ENCODE results near the gene WSCD2. TPM values are rescaled to one million over a fixed set of nuclear protein-coding genes. Genes with fewer than 3 reads are reported as not detected.

The WSCD2 gene
- total and polyA plus RNA-seq, 3 donors from 2014 or later = 0.50 to 1.7 (median 0.94) TPM

DNA sequence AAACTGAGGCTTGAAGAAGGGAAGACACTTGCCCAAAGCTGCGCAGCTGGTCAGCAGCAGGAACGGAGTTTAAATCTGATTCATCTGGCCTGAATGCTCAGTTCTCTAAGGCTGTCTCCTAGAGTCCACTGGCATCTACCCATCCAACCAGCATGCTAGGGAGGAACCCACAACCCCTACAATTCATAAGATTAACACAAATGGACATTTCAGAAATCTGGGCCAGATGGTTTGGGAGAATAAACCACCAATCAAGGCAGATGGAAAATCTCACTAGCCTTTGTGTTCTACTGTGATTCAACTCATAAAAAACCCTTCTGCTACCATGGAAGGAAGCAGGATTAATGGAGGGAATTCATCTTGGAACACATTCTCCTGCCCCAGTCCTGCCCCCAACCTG, 67.8 kb downstream of the WSCD2 start:
- TF ChIP-seq POLR2A (IDR thresholded peaks at IDR 0.05) = no peak
- TF ChIP-seq, protein P1, sequence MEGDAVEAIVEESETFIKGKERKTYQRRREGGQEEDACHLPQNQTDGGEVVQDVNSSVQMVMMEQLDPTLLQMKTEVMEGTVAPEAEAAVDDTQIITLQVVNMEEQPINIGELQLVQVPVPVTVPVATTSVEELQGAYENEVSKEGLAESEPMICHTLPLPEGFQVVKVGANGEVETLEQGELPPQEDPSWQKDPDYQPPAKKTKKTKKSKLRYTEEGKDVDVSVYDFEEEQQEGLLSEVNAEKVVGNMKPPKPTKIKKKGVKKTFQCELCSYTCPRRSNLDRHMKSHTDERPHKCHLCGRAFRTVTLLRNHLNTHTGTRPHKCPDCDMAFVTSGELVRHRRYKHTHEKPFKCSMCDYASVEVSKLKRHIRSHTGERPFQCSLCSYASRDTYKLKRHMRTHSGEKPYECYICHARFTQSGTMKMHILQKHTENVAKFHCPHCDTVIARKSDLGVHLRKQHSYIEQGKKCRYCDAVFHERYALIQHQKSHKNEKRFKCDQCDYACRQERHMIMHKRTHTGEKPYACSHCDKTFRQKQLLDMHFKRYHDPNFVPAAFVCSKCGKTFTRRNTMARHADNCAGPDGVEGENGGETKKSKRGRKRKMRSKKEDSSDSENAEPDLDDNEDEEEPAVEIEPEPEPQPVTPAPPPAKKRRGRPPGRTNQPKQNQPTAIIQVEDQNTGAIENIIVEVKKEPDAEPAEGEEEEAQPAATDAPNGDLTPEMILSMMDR (IDR thresholded peaks at IDR 0.05) = no peak
- H3K27me3 ChIP-seq = no peaks in the 10 kb centered on the region
- no peaks in the 10 kb centered on the region for H3K4me1 ChIP-seq
- intact Hi-C loops (cut with DNase I; ENCODE audit: low total_unique reads) = no loop called here
- H3K27ac ChIP-seq = no peak overlapping the region
- no peak overlapping the region for H3K4me3 ChIP-seq
- WGBS, 2 donors = 80 to 97% methylated on average over 2 of the region's 2 CpGs
- no peaks in the 10 kb centered on the region for H3K9me3 ChIP-seq
- DNase-seq = no peak
- H3K36me3 ChIP-seq (ENCODE audit: low read depth, missing control alignments) = no peaks in the 10 kb centered on the region

GRCh38 chr12:108198043-108198442, 69.0 kb downstream of the WSCD2 start:
- no peaks in the 10 kb centered on the region for H3K9me3 ChIP-seq
- WGBS, 2 donors = 56 to 64% methylated on average over 4 of the region's 4 CpGs
- H3K4me3 ChIP-seq = no peak overlapping the region
- no peak overlapping the region for H3K27ac ChIP-seq
- H3K4me1 ChIP-seq = no peaks in the 10 kb centered on the region
- intact Hi-C loops (cut with DNase I; ENCODE audit: low total_unique reads) = no loop called here
- no peaks in the 10 kb centered on the region for H3K36me3 ChIP-seq (ENCODE audit: low read depth, missing control alignments)
- H3K27me3 ChIP-seq = no peaks in the 10 kb centered on the region
- TF ChIP-seq, protein P1 (IDR thresholded peaks at IDR 0.05) = no peak
- TF ChIP-seq POLR2A (IDR thresholded peaks at IDR 0.05) = no peak
- DNase-seq = no peak

- TF ChIP-seq POLR2A (IDR thresholded peaks at IDR 0.05) = no peak
- TF ChIP-seq, protein P1 (IDR thresholded peaks at IDR 0.05) = no peak
- intact Hi-C loops (cut with DNase I; ENCODE audit: low total_unique reads) = no loop called here
- Histone ChIP-seq H3K4me3 (no peak overlapping the region), H3K4me1 (no peaks in the 10 kb centered on the region), H3K27ac (no peak overlapping the region), H3K36me3 (ENCODE audit: low read depth, missing control alignments) (no peaks in the 10 kb centered on the region), H3K27me3 (no peaks in the 10 kb centered on the region), H3K9me3 (no peaks in the 10 kb centered on the region)
- WGBS, 2 donors = 77 to 81% methylated on average over 5 of the region's 5 CpGs
- DNase-seq = no peak
These were observed 70.0 kb downstream of the WSCD2 start for GRCh38 chr12:108199106-108199505.

- TF ChIP-seq, protein P1 (IDR thresholded peaks at IDR 0.05) = no peak
- no peak for TF ChIP-seq POLR2A (IDR thresholded peaks at IDR 0.05)
- Histone ChIP-seq H3K36me3 (ENCODE audit: low read depth, missing control alignments) (no peaks in the 10 kb centered on the region), H3K27me3 (no peaks in the 10 kb centered on the region), H3K9me3 (no peaks in the 10 kb centered on the region), H3K4me3 (no peak overlapping the region), H3K4me1 (no peaks in the 10 kb centered on the region), H3K27ac (no peak overlapping the region)
- 64 to 68% methylated on average over 6 of the region's 6 CpGs for WGBS, 2 donors
- DNase-seq = no peak
- intact Hi-C loops (cut with DNase I; ENCODE audit: low total_unique reads) = no loop called here
These were observed 72.7 kb downstream of the WSCD2 start for GRCh38 chr12:108201808-108202207.

DNA sequence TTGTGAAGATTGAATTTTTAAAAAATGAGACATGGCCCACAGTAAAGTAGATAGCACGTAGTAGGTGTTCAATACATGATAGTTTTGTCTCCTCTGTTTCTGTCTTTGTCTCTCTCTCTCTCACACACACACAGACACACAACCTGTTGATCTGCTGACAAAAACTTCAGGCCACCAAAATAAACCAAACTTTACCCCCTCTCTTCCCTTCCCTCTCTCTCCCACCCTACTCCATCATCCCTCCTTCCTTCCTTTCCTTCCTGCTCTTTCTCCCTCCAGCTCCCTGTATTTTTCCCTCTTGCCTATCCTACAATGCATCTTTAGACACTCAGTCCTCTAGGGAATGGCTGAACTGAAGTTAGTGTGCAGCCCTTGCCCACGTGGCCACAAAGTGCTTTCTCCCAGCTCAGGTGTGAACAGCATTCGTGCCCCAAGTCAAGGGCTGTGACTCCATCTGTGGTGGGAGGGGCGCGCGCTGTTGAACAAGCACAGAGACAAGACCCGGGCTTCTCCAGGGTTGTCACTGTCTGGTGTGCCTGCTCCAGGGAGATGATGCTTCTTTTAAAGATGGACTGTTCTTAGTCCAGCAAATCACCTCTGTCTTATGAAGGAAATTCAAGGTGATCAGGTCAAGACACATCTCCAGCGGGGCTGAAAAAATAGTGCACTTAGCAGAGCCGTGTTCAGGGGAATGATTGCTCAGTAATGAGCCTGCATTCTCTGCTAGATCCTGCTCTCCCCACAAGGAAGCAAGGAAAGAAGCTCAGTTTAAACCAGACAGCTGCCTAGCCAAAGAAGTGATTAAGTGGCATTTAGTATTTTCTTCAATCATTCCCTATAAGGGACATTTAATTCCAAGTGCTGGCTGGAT, 75.3 kb downstream of the WSCD2 start:
- no peaks in the 10 kb centered on the region for H3K4me1 ChIP-seq
- 73 to 75% methylated on average over 9 of the region's 9 CpGs for WGBS, 2 donors
- H3K4me3 ChIP-seq = no peak overlapping the region
- TF ChIP-seq, protein P1 (IDR thresholded peaks at IDR 0.05) = no peak
- no peak for TF ChIP-seq POLR2A (IDR thresholded peaks at IDR 0.05)
- H3K36me3 ChIP-seq (ENCODE audit: low read depth, missing control alignments) = no peaks in the 10 kb centered on the region
- DNase-seq = no peak
- intact Hi-C loops (cut with DNase I; ENCODE audit: low total_unique reads) = no loop called here
- no peaks in the 10 kb centered on the region for H3K27me3 ChIP-seq
- no peak overlapping the region for H3K27ac ChIP-seq
- H3K9me3 ChIP-seq = no peaks in the 10 kb centered on the region
